ENCODE data around the gene RHBDF2.

DNA sequence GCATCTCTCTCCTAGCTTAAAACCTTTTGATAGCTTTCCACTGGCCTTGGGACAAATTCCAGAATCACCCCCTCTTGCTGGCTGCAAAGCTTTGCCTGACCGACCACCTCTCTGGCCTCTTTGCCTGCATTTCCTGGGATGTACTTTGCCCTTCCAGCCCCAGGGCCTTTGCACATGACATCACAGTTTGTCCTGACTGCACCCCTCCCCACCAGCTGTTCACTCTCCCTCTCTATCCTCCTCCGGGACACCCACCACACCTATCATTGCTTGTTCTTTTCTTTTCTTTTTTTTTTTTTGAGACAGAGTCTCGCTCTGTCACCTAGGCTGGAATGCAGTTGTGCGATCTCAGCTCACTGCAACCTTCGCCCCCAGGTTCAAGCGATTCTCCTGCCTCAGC lies 25.9 kb downstream of the RHBDF2 start:
- TF ChIP-seq, protein P1, sequence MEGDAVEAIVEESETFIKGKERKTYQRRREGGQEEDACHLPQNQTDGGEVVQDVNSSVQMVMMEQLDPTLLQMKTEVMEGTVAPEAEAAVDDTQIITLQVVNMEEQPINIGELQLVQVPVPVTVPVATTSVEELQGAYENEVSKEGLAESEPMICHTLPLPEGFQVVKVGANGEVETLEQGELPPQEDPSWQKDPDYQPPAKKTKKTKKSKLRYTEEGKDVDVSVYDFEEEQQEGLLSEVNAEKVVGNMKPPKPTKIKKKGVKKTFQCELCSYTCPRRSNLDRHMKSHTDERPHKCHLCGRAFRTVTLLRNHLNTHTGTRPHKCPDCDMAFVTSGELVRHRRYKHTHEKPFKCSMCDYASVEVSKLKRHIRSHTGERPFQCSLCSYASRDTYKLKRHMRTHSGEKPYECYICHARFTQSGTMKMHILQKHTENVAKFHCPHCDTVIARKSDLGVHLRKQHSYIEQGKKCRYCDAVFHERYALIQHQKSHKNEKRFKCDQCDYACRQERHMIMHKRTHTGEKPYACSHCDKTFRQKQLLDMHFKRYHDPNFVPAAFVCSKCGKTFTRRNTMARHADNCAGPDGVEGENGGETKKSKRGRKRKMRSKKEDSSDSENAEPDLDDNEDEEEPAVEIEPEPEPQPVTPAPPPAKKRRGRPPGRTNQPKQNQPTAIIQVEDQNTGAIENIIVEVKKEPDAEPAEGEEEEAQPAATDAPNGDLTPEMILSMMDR (IDR thresholded peaks at IDR 0.05) = no peak
- TF ChIP-seq POLR2A (IDR thresholded peaks at IDR 0.05) = no peak
- no peak for TF ChIP-seq EP300 (IDR thresholded peaks at IDR 0.05)
